ENCODE measurements around the gene ZNF668. TPM values are rescaled to one million over a fixed set of nuclear protein-coding genes. Genes with fewer than 3 reads are reported as not detected.
A peak's percentile ranks its signal among the peaks of the same experiment; 100 is the strongest.

ZNF668 gene
- total RNA-seq, 4 donors from 2014 or later: 7.9 to 17.9 (median 10.2) TPM

- in situ Hi-C loops (cut with MboI; ENCODE audit: low pct_ligation_motif_present in 1 of 4, low pct_unique_long_range_greater_than_20kb in 1 of 4, low sequenced_read_pairs in 3 of 4) (loop anchor here in 1 of 4 donors (10.0 kb wide), 1 partner anchor 109 kb away; the partner anchor contains the start of gene HSD3B7), intact Hi-C loops (cut with DNase I; ENCODE audit: low total_unique reads) (no loop called here)
- Histone ChIP-seq H3K9me3 (no peaks in the 10 kb centered on the region), H3K27ac (peak overlapping the region; percentile 85 to 98 (median 94)), H3K4me1 (peaks cover 6 to 24% (median 18%) of the 10 kb centered on the region in 4 donors), H3K27me3 (no peaks in the 10 kb centered on the region), H3K36me3 (no peaks in the 10 kb centered on the region), H3K4me3 (peak overlapping the region; percentile 60 to 77 (median 67))
- no peak for TF ChIP-seq CTCF (IDR thresholded peaks at IDR 0.05)
- TF ChIP-seq POLR2A (IDR thresholded peaks at IDR 0.05): no peak
- TF ChIP-seq POLR2AphosphoS5 (IDR thresholded peaks at IDR 0.05): no peak
- TF ChIP-seq EP300 (IDR thresholded peaks at IDR 0.05; ENCODE audit: low read depth): no peak
- no peak for DNase-seq
- WGBS, 2 donors (ENCODE audit: low coverage in 1 of 2): 0 to 2% methylated on average over 14 to 20 of the region's 20 CpGs
These were observed 20.0 kb upstream of the ZNF668 start for GRCh38 chr16:31094088-31094423.

DNA sequence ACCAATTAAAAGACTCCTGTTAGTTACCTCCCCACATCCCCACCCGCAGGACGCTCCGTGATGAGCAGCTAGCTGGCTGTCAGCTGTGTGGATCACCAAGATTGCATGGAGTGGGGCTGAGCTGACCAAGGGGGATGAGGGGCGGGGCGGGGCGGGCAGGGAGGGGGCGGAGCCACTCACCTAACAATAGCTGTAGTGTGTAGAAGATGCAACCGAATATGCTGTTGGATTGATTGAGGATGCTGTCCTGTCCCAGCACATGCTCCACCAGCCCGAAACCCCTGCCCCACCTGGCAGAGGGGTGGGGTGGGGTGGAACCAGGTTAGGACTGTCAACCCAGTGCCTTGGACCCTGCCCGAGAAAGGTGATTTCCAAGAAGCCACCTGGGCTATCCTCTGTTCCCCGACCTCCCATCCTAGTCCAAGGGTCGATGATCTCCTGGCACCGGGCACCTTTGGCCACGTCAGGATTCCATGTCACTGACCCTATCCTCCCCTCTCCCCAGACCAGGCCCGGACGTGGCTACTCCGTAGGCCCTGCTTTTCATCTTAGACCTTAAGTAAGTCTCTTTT is 19.2 kb upstream of the ZNF668 start:
- no peaks in the 10 kb centered on the region for H3K36me3 ChIP-seq
- in situ Hi-C loops (cut with MboI; ENCODE audit: low pct_ligation_motif_present in 1 of 4, low pct_unique_long_range_greater_than_20kb in 1 of 4, low sequenced_read_pairs in 3 of 4) (loop anchor here in 1 of 4 donors (10.0 kb wide), 1 partner anchor 108 kb away; the partner anchor contains the start of gene HSD3B7), intact Hi-C loops (cut with DNase I; ENCODE audit: low total_unique reads) (no loop called here)
- 34 to 38% methylated on average over 5 to 17 of the region's 17 CpGs for WGBS, 2 donors (ENCODE audit: low coverage in 1 of 2)
- no peaks in the 10 kb centered on the region for H3K27me3 ChIP-seq
- peak overlapping the region in 1 of 4 donors; percentile 17 for H3K27ac ChIP-seq
- DNase-seq: peak; percentile 33
- peak overlapping the region in 2 of 4 donors; percentile 67 for H3K4me3 ChIP-seq
- no peaks in the 10 kb centered on the region for H3K9me3 ChIP-seq
- H3K4me1 ChIP-seq: peaks cover 6 to 24% (median 18%) of the 10 kb centered on the region in 4 donors
- TF ChIP-seq EP300 (IDR thresholded peaks at IDR 0.05; ENCODE audit: low read depth): no peak
- no peak for TF ChIP-seq POLR2AphosphoS5 (IDR thresholded peaks at IDR 0.05)
- no peak for TF ChIP-seq CTCF (IDR thresholded peaks at IDR 0.05)
- no peak for TF ChIP-seq POLR2A (IDR thresholded peaks at IDR 0.05)

- H3K27ac ChIP-seq: no peak overlapping the region
- intact Hi-C loops (cut with DNase I; ENCODE audit: low total_unique reads): loop anchor here (1.0 kb wide), 1 partner anchor 26 kb away; no protein-coding TSS in a partner anchor
- H3K4me3 ChIP-seq: no peak overlapping the region
- TF ChIP-seq CTCF (IDR thresholded peaks at IDR 0.05) (no peak), EP300 (IDR thresholded peaks at IDR 0.05; ENCODE audit: low read depth) (no peak), POLR2AphosphoS5 (IDR thresholded peaks at IDR 0.05) (no peak), POLR2A (IDR thresholded peaks at IDR 0.05) (no peak)
- H3K4me1 ChIP-seq: peaks cover 6 to 24% (median 18%) of the 10 kb centered on the region in 4 donors
- H3K9me3 ChIP-seq: no peaks in the 10 kb centered on the region
- DNase-seq: no peak
- no peaks in the 10 kb centered on the region for H3K27me3 ChIP-seq
- in situ Hi-C loops (cut with MboI; ENCODE audit: low pct_ligation_motif_present in 1 of 4, low pct_unique_long_range_greater_than_20kb in 1 of 4, low sequenced_read_pairs in 3 of 4): loop anchor here in 1 of 4 donors (10.0 kb wide), 1 partner anchor 108 kb away; the partner anchor contains the start of gene HSD3B7
- H3K36me3 ChIP-seq: no peaks in the 10 kb centered on the region
- WGBS, 2 donors (ENCODE audit: low coverage in 1 of 2): 92 to 95% methylated on average over 3 to 5 of the region's 5 CpGs
These were observed 18.3 kb upstream of the ZNF668 start for GRCh38 chr16:31092330-31092729.

DNA sequence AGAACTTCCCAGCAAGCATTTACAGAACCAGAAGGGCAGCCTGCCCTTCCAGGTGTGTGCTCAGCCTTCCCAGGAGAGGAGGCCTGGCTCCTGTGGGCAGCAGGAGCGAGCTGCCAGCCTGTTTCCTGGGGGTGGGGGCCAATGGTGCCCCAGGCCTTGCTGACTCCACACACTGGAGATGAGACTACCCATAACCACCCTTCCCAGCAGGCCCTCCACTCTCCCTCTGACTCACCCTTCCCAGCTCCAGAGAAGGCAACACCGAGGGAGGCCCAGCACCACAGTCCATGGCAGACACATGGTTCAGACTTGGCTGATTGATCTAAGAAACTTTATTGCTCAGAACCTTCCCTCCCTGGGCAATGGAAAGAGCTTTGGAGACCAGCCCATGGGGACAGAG is 16.5 kb upstream of the ZNF668 start:
- no peaks in the 10 kb centered on the region for H3K9me3 ChIP-seq
- peaks cover 6 to 19% (median 18%) of the 10 kb centered on the region in 4 donors for H3K4me1 ChIP-seq
- 91% methylated on average over 2 of the region's 2 CpGs; no CpG with 5 or more reads in 1 of the 2 donors for WGBS, 2 donors (ENCODE audit: low coverage in 1 of 2)
- no peak overlapping the region for H3K4me3 ChIP-seq
- intact Hi-C loops (cut with DNase I; ENCODE audit: low total_unique reads): no loop called here
- no peaks in the 10 kb centered on the region for H3K27me3 ChIP-seq
- TF ChIP-seq EP300 (IDR thresholded peaks at IDR 0.05; ENCODE audit: low read depth) (no peak), POLR2A (IDR thresholded peaks at IDR 0.05) (no peak), CTCF (IDR thresholded peaks at IDR 0.05) (no peak), POLR2AphosphoS5 (IDR thresholded peaks at IDR 0.05) (no peak)
- H3K27ac ChIP-seq: no peak overlapping the region
- in situ Hi-C loops (cut with MboI; ENCODE audit: low pct_ligation_motif_present in 1 of 4, low pct_unique_long_range_greater_than_20kb in 1 of 4, low sequenced_read_pairs in 3 of 4): loop anchor here in 1 of 4 donors (10.0 kb wide), 1 partner anchor 106 kb away; the partner anchor contains the start of gene HSD3B7
- H3K36me3 ChIP-seq: no peaks in the 10 kb centered on the region
- DNase-seq: no peak
